Keratinocyte (primary cell): ENCODE measurements around the gene SENP7. TPM values are rescaled to one million over a fixed set of nuclear protein-coding genes. Genes with fewer than 3 reads are reported as not detected.

Source experiments
- DNase-seq: peaks from one replicate; pipeline ENCODE4 v3.0.0-alpha.2; 2011; ENCODE audit warnings: low read depth, missing footprints, low spot score
- FAIRE-seq: peaks from 2 replicates; lab custom pipeline; 2011; peaks lifted over from hg19 to GRCh38; lab: Jason Lieb, UNC
- H2AFZ ChIP-seq: 2 replicates; pipeline ENCODE4 v1.6.0; 2012; ENCODE audit warnings: low read length, control low read depth, inconsistent platforms; ENCODE audit not compliant: control insufficient read depth
- H3K27ac ChIP-seq: 2 replicates; pipeline ENCODE4 v1.5.1; 2011; ENCODE audit warnings: low read length; ENCODE audit not compliant: control insufficient read depth, insufficient read depth
- H3K27me3 ChIP-seq: 3 replicates; pipeline ENCODE4 v1.6.0; 2011; ENCODE audit warnings: low read length; ENCODE audit not compliant: control insufficient read depth, insufficient read depth; ENCODE audit errors: extremely low read depth
- H3K36me3 ChIP-seq, 2 experiments: 2 replicates in 1 of 2; 3 replicates in 1 of 2; pipeline ENCODE4 v1.5.1; 2011; ENCODE audit warnings: low read length in 2 of 2, mild to moderate bottlenecking in 1 of 2; ENCODE audit not compliant: control insufficient read depth in 2 of 2, insufficient read depth in 2 of 2; ENCODE audit errors: extremely low read depth in 1 of 2
- H3K4me1 ChIP-seq: 3 replicates; pipeline ENCODE4 v1.5.1; 2011; ENCODE audit warnings: low read length; ENCODE audit not compliant: control insufficient read depth, insufficient read depth; ENCODE audit errors: extremely low read depth
- H3K4me2 ChIP-seq: 3 replicates; pipeline ENCODE4 v1.6.0; 2011; ENCODE audit warnings: low read depth, low read length; ENCODE audit not compliant: control insufficient read depth, insufficient read depth; ENCODE audit errors: extremely low read depth
- H3K4me3 ChIP-seq, 3 experiments: fragments of 200-600 bp in 1 of 3; sonication (generic) in 1 of 3; 2 replicates in 2 of 3; 3 replicates in 1 of 3; pipeline ENCODE4 v1.5.1; 2011 to 2016; ENCODE audit warnings: low read length in 3 of 3, mild to moderate bottlenecking in 3 of 3, control low read depth in 2 of 3, inconsistent platforms in 1 of 3, low read depth in 1 of 3, mixed read lengths in 1 of 3, mixed run types in 1 of 3, moderate library complexity in 1 of 3; ENCODE audit not compliant: control insufficient read depth in 2 of 3, insufficient read depth in 2 of 3; ENCODE audit errors: extremely low read depth in 1 of 3
- H3K79me2 ChIP-seq: 2 replicates; pipeline ENCODE4 v1.6.0; 2012; ENCODE audit warnings: low read length; ENCODE audit not compliant: control insufficient read depth, insufficient read depth
- H3K9ac ChIP-seq: 3 replicates; pipeline ENCODE4 v1.6.0; 2011; ENCODE audit warnings: low read length; ENCODE audit not compliant: control insufficient read depth, insufficient read depth; ENCODE audit errors: extremely low read depth
- H3K9me1 ChIP-seq: 3 replicates; pipeline ENCODE4 v1.6.0; 2011; ENCODE audit warnings: low read length; ENCODE audit not compliant: control insufficient read depth, insufficient read depth; ENCODE audit errors: extremely low read depth
- H3K9me3 ChIP-seq: 2 replicates; pipeline ENCODE4 v1.5.1; 2012; ENCODE audit warnings: low read depth, low read length; ENCODE audit not compliant: control insufficient read depth
- H4K20me1 ChIP-seq: 3 replicates; pipeline ENCODE4 v1.6.0; 2011; ENCODE audit warnings: low read length; ENCODE audit not compliant: control insufficient read depth, insufficient read depth; ENCODE audit errors: extremely low read depth
- CTCF ChIP-seq, 3 experiments: IDR thresholded peaks in 1 of 3; conservative IDR thresholded peaks in 1 of 3; optimal IDR thresholded peaks in 1 of 3; 2 replicates in 2 of 3; 3 replicates in 1 of 3; pipeline versions ENCODE3 to v1.5.1; 2011; ENCODE audit warnings: low read length in 3 of 3, mild to moderate bottlenecking in 3 of 3, moderate library complexity in 2 of 3, control low read depth in 1 of 3, inconsistent platforms in 1 of 3; ENCODE audit not compliant: insufficient read depth in 2 of 3; ENCODE audit errors: extremely low read depth in 1 of 3
- EZH2 ChIP-seq: IDR thresholded peaks from one replicate; pipeline ENCODE4 v1.6.1; 2012; ENCODE audit warnings: inconsistent platforms, mild to moderate bottlenecking, low read length, moderate library complexity
- dilution Hi-C: fragments of 300-500 bp; cut with MboI; formaldehyde crosslinking; loops from one replicate; pipeline ENCODE4 v1.7.0; 2020; ENCODE audit warnings: low sequenced_read_pairs; ENCODE audit not compliant: extremely low pct_ligation_motif_present
- polyA plus RNA-seq, 5 experiments: library from polyadenylated mRNA; depleted of rRNA in 3 of 5; stranded (reverse) in 3 of 5; stranded (forward) in 1 of 5; unstranded in 1 of 5; fragments of >200 nt; gene quantifications; 1 replicate in 1 of 5; 2 replicates in 3 of 5; 3 replicates in 1 of 5; pipeline versions ENCODE4 v1.2.1 to v1.2.3, GENCODE V29; 2011 to 2012; ENCODE audit warnings: missing spikeins in 2 of 5, low read depth in 1 of 5, low replicate concordance in 1 of 5

The SENP7 gene
- polyA plus RNA-seq, 1 donor (not counting 4 experiments of a cell fraction or from before 2014, with no cell fraction given) = 7.4 TPM

DNA sequence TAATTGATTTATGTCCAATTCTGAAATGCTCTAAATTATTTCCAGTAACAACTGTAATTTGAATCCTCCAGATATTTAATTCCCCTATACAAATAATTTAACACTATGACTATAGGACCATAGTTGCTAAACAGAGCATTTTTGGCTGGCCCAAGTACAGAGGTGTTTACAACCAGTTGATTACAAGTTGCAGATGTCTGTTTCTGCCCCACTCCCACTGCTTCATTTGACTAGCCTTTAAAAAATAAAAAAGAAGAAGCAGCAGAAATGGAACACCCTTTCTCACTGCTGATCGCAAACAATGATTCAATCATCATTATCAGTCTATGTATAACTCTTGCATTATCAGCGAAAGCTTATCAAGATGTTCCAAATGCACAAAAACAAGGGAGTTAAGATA lies 54.6 kb downstream of the SENP7 start:
- Histone ChIP-seq H3K4me3 (no peak overlapping the region), H4K20me1 (no peaks in the 10 kb centered on the region), H3K27ac (no peak overlapping the region), H3K4me1 (no peaks in the 10 kb centered on the region), H2AFZ (no peak overlapping the region), H3K36me3 (no peaks in the 10 kb centered on the region), H3K9ac (no peak overlapping the region), H3K9me3 (no peaks in the 10 kb centered on the region), H3K27me3 (no peaks in the 10 kb centered on the region), H3K79me2 (no peaks in the 10 kb centered on the region), H3K4me2 (no peak overlapping the region), H3K9me1 (no peaks in the 10 kb centered on the region)
- FAIRE-seq = no peak
- DNase-seq = no peak
- TF ChIP-seq CTCF (optimal IDR thresholded peaks at IDR 0.05 in 1 of 3, IDR thresholded peaks at IDR 0.05 in 1 of 3, conservative IDR thresholded peaks at IDR 0.05 in 1 of 3; ENCODE audit: extremely low read depth in 1 of 3, insufficient read depth in 2 of 3, low read length in 3 of 3) (no peak), EZH2 (no peak)
- dilution Hi-C loops = no loop called here

GRCh38 chr3:101454629-101455028 lies 58.4 kb downstream of the SENP7 start:
- FAIRE-seq (no peak), DNase-seq (no peak)
- no peaks in the 10 kb centered on the region for H3K36me3 ChIP-seq
- H2AFZ ChIP-seq = no peak overlapping the region
- TF ChIP-seq CTCF (optimal IDR thresholded peaks at IDR 0.05 in 1 of 3, IDR thresholded peaks at IDR 0.05 in 1 of 3, conservative IDR thresholded peaks at IDR 0.05 in 1 of 3; ENCODE audit: extremely low read depth in 1 of 3, insufficient read depth in 2 of 3, low read length in 3 of 3) = no peak
- TF ChIP-seq EZH2 = no peak
- no peaks in the 10 kb centered on the region for H3K9me3 ChIP-seq
- H3K9me1 ChIP-seq = no peaks in the 10 kb centered on the region
- H3K9ac ChIP-seq = no peak overlapping the region
- no peaks in the 10 kb centered on the region for H4K20me1 ChIP-seq
- no peak overlapping the region for H3K4me2 ChIP-seq
- no peaks in the 10 kb centered on the region for H3K79me2 ChIP-seq
- no peak overlapping the region for H3K27ac ChIP-seq
- H3K4me1 ChIP-seq = no peaks in the 10 kb centered on the region
- dilution Hi-C loops = no loop called here
- H3K4me3 ChIP-seq = no peak overlapping the region
- no peaks in the 10 kb centered on the region for H3K27me3 ChIP-seq
